ENCODE data around the gene REPS1. TPM values are rescaled to one million over a fixed set of nuclear protein-coding genes. Genes with fewer than 3 reads are reported as not detected.

The REPS1 gene
- total RNA-seq, 1 experiment from 2014 or later = 74.4 TPM

- Mint-ChIP-seq H3K4me3 (no peak overlapping the region), H3K9me3 (no peaks in the 10 kb centered on the region), H3K4me1 (peaks cover 5 to 12% of the 10 kb centered on the region in 2 experiments), H3K36me3 (ENCODE audit: insufficient read depth in 1 of 3, low read depth in 3 of 3) (no peaks in the 10 kb centered on the region), H3K27me3 (ENCODE audit: low read depth) (no peaks in the 10 kb centered on the region), H3K27ac (no peak overlapping the region; a peak in 1 of 7 replicates)
- Histone ChIP-seq H3K14ac (ENCODE audit: insufficient read depth, low read length) (no peak overlapping the region), H3K23me2 (ENCODE audit: insufficient read length, low read depth, low read length, poor library complexity, severe bottlenecking) (no peaks in the 10 kb centered on the region), H3K9me3 (ENCODE audit: control insufficient read depth, low read depth, low read length) (no peaks in the 10 kb centered on the region), H3K4me2 (ENCODE audit: insufficient read depth, insufficient read length, low read length) (no peak overlapping the region), H2AK5ac (ENCODE audit: insufficient read length, low read length) (no peak overlapping the region), H3K18ac (ENCODE audit: insufficient read length, low read depth, low read length) (no peak overlapping the region), H3K4ac (ENCODE audit: low read depth, low read length) (no peak overlapping the region), H3K23ac (ENCODE audit: insufficient read length, low read depth, low read length) (no peak overlapping the region), H2BK15ac (ENCODE audit: low read depth, low read length) (no peak overlapping the region), H2BK20ac (ENCODE audit: low read depth, low read length, poor library complexity, severe bottlenecking) (no peak overlapping the region), H3K4me1 (ENCODE audit: insufficient read depth, low read length) (no peaks in the 10 kb centered on the region), H2BK12ac (ENCODE audit: insufficient read length, low read depth, low read length) (no peak overlapping the region), H2AFZ (ENCODE audit: low read length) (no peak overlapping the region), H3K79me1 (ENCODE audit: insufficient read depth, low read depth, low read length, poor library complexity, severe bottlenecking) (no peaks in the 10 kb centered on the region), H3K9ac (ENCODE audit: extremely low read depth, insufficient read length, low read length) (no peak overlapping the region), H3K79me2 (ENCODE audit: insufficient read depth, low read length) (no peaks in the 10 kb centered on the region), H3K27me3 (ENCODE audit: insufficient read depth, low read length) (no peaks in the 10 kb centered on the region), H3K27ac (ENCODE audit: insufficient read length, low read depth, low read length) (no peak overlapping the region), H3K56ac (ENCODE audit: insufficient read length, low read depth, low read length) (no peak overlapping the region), H3T11ph (ENCODE audit: low read length) (no peak overlapping the region), H4K91ac (ENCODE audit: insufficient read length, low read depth, low read length) (no peak overlapping the region), H4K5ac (ENCODE audit: insufficient read length, low read depth, low read length) (no peak overlapping the region), H4K8ac (replicated peaks; ENCODE audit: insufficient read length, low read depth, low read length) (no peak overlapping the region), H4K20me1 (ENCODE audit: control insufficient read depth, insufficient read depth, insufficient read length) (no peaks in the 10 kb centered on the region), H2BK120ac (ENCODE audit: low read depth, low read length, poor library complexity, severe bottlenecking) (no peak overlapping the region), H2BK5ac (ENCODE audit: insufficient read length, low read length) (no peak overlapping the region)
- no peak for DNase-seq
- TF ChIP-seq, protein P1, sequence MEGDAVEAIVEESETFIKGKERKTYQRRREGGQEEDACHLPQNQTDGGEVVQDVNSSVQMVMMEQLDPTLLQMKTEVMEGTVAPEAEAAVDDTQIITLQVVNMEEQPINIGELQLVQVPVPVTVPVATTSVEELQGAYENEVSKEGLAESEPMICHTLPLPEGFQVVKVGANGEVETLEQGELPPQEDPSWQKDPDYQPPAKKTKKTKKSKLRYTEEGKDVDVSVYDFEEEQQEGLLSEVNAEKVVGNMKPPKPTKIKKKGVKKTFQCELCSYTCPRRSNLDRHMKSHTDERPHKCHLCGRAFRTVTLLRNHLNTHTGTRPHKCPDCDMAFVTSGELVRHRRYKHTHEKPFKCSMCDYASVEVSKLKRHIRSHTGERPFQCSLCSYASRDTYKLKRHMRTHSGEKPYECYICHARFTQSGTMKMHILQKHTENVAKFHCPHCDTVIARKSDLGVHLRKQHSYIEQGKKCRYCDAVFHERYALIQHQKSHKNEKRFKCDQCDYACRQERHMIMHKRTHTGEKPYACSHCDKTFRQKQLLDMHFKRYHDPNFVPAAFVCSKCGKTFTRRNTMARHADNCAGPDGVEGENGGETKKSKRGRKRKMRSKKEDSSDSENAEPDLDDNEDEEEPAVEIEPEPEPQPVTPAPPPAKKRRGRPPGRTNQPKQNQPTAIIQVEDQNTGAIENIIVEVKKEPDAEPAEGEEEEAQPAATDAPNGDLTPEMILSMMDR (conservative IDR thresholded peaks at IDR 0.05) = no peak
Measured at GRCh38 chr6:138868181-138868580, 119.9 kb downstream of the REPS1 start.
